H1 (cell line): ENCODE measurements around the gene OTOP3. TPM values are rescaled to one million over a fixed set of nuclear protein-coding genes. Genes with fewer than 3 reads are reported as not detected.
A peak's percentile ranks its signal among the peaks of the same experiment; 100 is the strongest.

ENCODE experiments used
- CTCF ChIA-PET: fragments of 300-600 bp; sonication (Branson Sonifier 250); formaldehyde crosslinking; loops from one replicate; lab custom pipeline; 2021; ENCODE audit not compliant: partially characterized antibody; lab: Charles Lee
- POLR2A ChIA-PET: fragments of 300-600 bp; sonication (Branson Sonifier 250); formaldehyde crosslinking; loops from one replicate; lab custom pipeline; 2021; ENCODE audit warnings: inconsistent platforms; ENCODE audit not compliant: partially characterized antibody; lab: Charles Lee
- DNase-seq, 2 experiments: peaks; one replicate each; pipeline versions ENCODE4 v3.0.0 to v3.0.0-alpha.2; 2010 to 2022; ENCODE audit warnings: low spot score in 2 of 2, low read depth in 1 of 2, mixed read lengths in 1 of 2
- FAIRE-seq: peaks from 2 replicates; lab custom pipeline; 2011; peaks lifted over from hg19 to GRCh38; lab: Jason Lieb, UNC
- H2AFZ ChIP-seq: 2 replicates; pipeline ENCODE4 v1.8.1; 2012; ENCODE audit warnings: low read length, inconsistent platforms
- H2AK5ac ChIP-seq: 2 replicates; pipeline ENCODE4 v1.6.1; 2013; ENCODE audit warnings: low read depth, low read length
- H2BK120ac ChIP-seq: replicated peaks from 2 replicates; pipeline ENCODE3; 2013; ENCODE audit warnings: low read depth, low read length, inconsistent platforms
- H2BK12ac ChIP-seq: 2 replicates; pipeline ENCODE4 v1.6.1; 2013; ENCODE audit warnings: low read depth, low read length
- H2BK15ac ChIP-seq: 2 replicates; pipeline ENCODE4 v1.6.1; 2013; ENCODE audit warnings: low read length
- H2BK20ac ChIP-seq: 2 replicates; pipeline ENCODE4 v1.6.1; 2013; ENCODE audit warnings: low read length
- H2BK5ac ChIP-seq: 2 replicates; pipeline ENCODE4 v1.6.1; 2013; ENCODE audit warnings: low read depth, low read length
- H3K14ac ChIP-seq: 2 replicates; pipeline ENCODE4 v1.6.1; 2013; ENCODE audit warnings: inconsistent platforms; ENCODE audit not compliant: insufficient read length
- H3K18ac ChIP-seq: 2 replicates; pipeline ENCODE4 v1.6.1; 2013; ENCODE audit warnings: low read length; ENCODE audit errors: extremely low read depth
- H3K23ac ChIP-seq: 2 replicates; pipeline ENCODE4 v1.6.1; 2013; ENCODE audit warnings: inconsistent platforms; ENCODE audit not compliant: insufficient read length
- H3K23me2 ChIP-seq: 2 replicates; pipeline ENCODE4 v1.6.1; 2013; ENCODE audit warnings: low read depth, low read length
- H3K27ac ChIP-seq: 2 replicates; pipeline ENCODE4 v1.6.1; 2011; ENCODE audit warnings: low read depth, low read length, inconsistent platforms
- H3K27me3 ChIP-seq, 4 experiments: replicated peaks in 1 of 4; 1 replicate in 1 of 4; 2 replicates in 3 of 4; pipeline versions ENCODE4 v1.6.1 to v1.8.1; 2011 to 2013; ENCODE audit warnings: low read length in 3 of 4, mild to moderate bottlenecking in 3 of 4, inconsistent platforms in 2 of 4, mixed read lengths in 2 of 4, moderate library complexity in 1 of 4; ENCODE audit not compliant: control insufficient read depth in 3 of 4, insufficient read depth in 3 of 4; ENCODE audit errors: extremely low read depth in 1 of 4
- H3K36me3 ChIP-seq, 4 experiments: 2 replicates each; pipeline versions ENCODE4 v1.6.1 to v1.8.1; 2011 to 2013; ENCODE audit warnings: mild to moderate bottlenecking in 4 of 4, low read length in 3 of 4, moderate library complexity in 2 of 4, control low read depth in 1 of 4, inconsistent platforms in 1 of 4; ENCODE audit not compliant: insufficient read depth in 4 of 4, control insufficient read depth in 2 of 4
- H3K4ac ChIP-seq: replicated peaks from 2 replicates; pipeline ENCODE3; 2013; ENCODE audit warnings: low read length, low read depth, mixed read lengths, inconsistent platforms; ENCODE audit not compliant: insufficient read length
- H3K4me1 ChIP-seq, 4 experiments: replicated peaks in 1 of 4; 1 replicate in 1 of 4; 2 replicates in 3 of 4; pipeline versions ENCODE4 v1.6.1 to v1.8.1; 2011 to 2013; ENCODE audit warnings: low read length in 3 of 4, inconsistent platforms in 2 of 4, mixed read lengths in 1 of 4; ENCODE audit not compliant: insufficient read depth in 4 of 4, control insufficient read depth in 3 of 4
- H3K4me2 ChIP-seq, 2 experiments: 2 replicates each; pipeline versions ENCODE4 v1.6.1 to v1.8.1; 2011 to 2013; ENCODE audit warnings: low read depth in 2 of 2, low read length in 2 of 2, control low read depth in 1 of 2, inconsistent platforms in 1 of 2, mild to moderate bottlenecking in 1 of 2; ENCODE audit not compliant: insufficient read depth in 1 of 2
- H3K4me3 ChIP-seq, 4 experiments: fragments of 200-600, 300-600 bp in 1 of 4; sonication (generic), shearing (Covaris generic), sonication (Bioruptor Twin) in 1 of 4; 2 replicates each; pipeline versions ENCODE4 v1.5.1 to v1.8.1; 2011 to 2016; ENCODE audit warnings: low read length in 4 of 4, low read depth in 3 of 4, control low read depth in 2 of 4, inconsistent platforms in 2 of 4, mild to moderate bottlenecking in 2 of 4, mixed read lengths in 1 of 4, moderate library complexity in 1 of 4; ENCODE audit not compliant: insufficient read depth in 2 of 4; ENCODE audit errors: extremely low read depth in 1 of 4
- H3K56ac ChIP-seq: replicated peaks from 2 replicates; pipeline ENCODE3; 2013; ENCODE audit warnings: low read depth, mild to moderate bottlenecking, mixed read lengths, low read length, inconsistent platforms; ENCODE audit not compliant: insufficient read length
- H3K79me1 ChIP-seq: 2 replicates; pipeline ENCODE4 v1.6.1; 2013; ENCODE audit warnings: low read depth, low read length, control low read depth
- H3K79me2 ChIP-seq, 2 experiments: 2 replicates each; pipeline versions ENCODE4 v1.6.1 to v1.8.1; 2012 to 2013; ENCODE audit warnings: low read length in 2 of 2, mild to moderate bottlenecking in 2 of 2, inconsistent platforms in 1 of 2; ENCODE audit not compliant: insufficient read depth in 2 of 2, control insufficient read depth in 1 of 2
- H3K9ac ChIP-seq, 4 experiments: replicated peaks in 1 of 4; 1 replicate in 1 of 4; 2 replicates in 3 of 4; pipeline versions ENCODE4 v1.6.1 to v1.8.1; 2011 to 2013; ENCODE audit warnings: low read depth in 3 of 4, low read length in 3 of 4, control low read depth in 2 of 4, mild to moderate bottlenecking in 2 of 4, moderate library complexity in 2 of 4, inconsistent platforms in 1 of 4; ENCODE audit errors: extremely low read depth in 1 of 4
- H3K9me3 ChIP-seq, 2 experiments: 2 replicates each; pipeline versions ENCODE4 v1.6.1 to v1.8.1; 2012 to 2013; ENCODE audit warnings: mild to moderate bottlenecking in 2 of 2, moderate library complexity in 2 of 2, control low read depth in 1 of 2, inconsistent platforms in 1 of 2, low read depth in 1 of 2, low read length in 1 of 2, mixed read lengths in 1 of 2; ENCODE audit not compliant: insufficient read depth in 2 of 2
- H4K20me1 ChIP-seq, 2 experiments: replicated peaks in 1 of 2; 2 replicates each; pipeline versions ENCODE3 to v1.8.1; 2011 to 2013; ENCODE audit warnings: inconsistent platforms in 2 of 2, low read length in 2 of 2, mild to moderate bottlenecking in 1 of 2; ENCODE audit not compliant: insufficient read depth in 2 of 2, control insufficient read depth in 1 of 2
- H4K5ac ChIP-seq: 2 replicates; pipeline ENCODE4 v1.6.1; 2013; ENCODE audit warnings: low read length, low read depth, mixed read lengths, inconsistent platforms; ENCODE audit not compliant: insufficient read length
- H4K8ac ChIP-seq: 2 replicates; pipeline ENCODE4 v1.8.0; 2013; ENCODE audit warnings: mild to moderate bottlenecking, moderate library complexity, low read length, inconsistent platforms; ENCODE audit not compliant: insufficient read depth; ENCODE audit errors: extremely low read depth
- H4K91ac ChIP-seq: replicated peaks from 2 replicates; pipeline ENCODE3; 2013; ENCODE audit warnings: low read length, mixed read lengths, inconsistent platforms; ENCODE audit not compliant: insufficient read length
- RBBP5 ChIP-seq: IDR thresholded peaks from 2 replicates; pipeline ENCODE4 v1.7.1; 2012; ENCODE audit warnings: low read depth, mild to moderate bottlenecking, inconsistent platforms, low read length, moderate library complexity, borderline replicate concordance
- TEAD4 ChIP-seq: IDR thresholded peaks from 2 replicates; pipeline ENCODE4 v1.6.1; 2012; ENCODE audit warnings: low read depth, low read length, inconsistent platforms, mixed read lengths
- WGBS, 2 experiments: shearing (Covaris generic) in 1 of 2; methylation state at CpG; one replicate each; pipeline versions ENCODE4 v1.1.6 to v1.1.7; 2013 to 2015; ENCODE audit warnings: low lambda C conversion rate in 2 of 2, mixed read lengths in 2 of 2, inconsistent platforms in 1 of 2, low coverage in 1 of 2, missing lambda C conversion rate in 1 of 2; ENCODE audit not compliant: insufficient replicate concordance in 2 of 2, insufficient coverage in 1 of 2, insufficient read length in 1 of 2; ENCODE audit errors: extremely low coverage in 1 of 2, missing lambda C conversion rate in 1 of 2; 5-methylcytosine and 5-hydroxymethylcytosine counted together
- polyA plus RNA-seq, 7 experiments: library from polyadenylated mRNA; depleted of rRNA in 3 of 7; stranded (reverse) in 5 of 7; unstranded in 2 of 7; fragments of >200 nt in 5 of 7; fragments of 200-250 nt in 2 of 7; gene quantifications; 1 replicate in 5 of 7; 2 replicates in 1 of 7; 4 replicates in 1 of 7; pipeline versions ENCODE4 v1.2.1 to v1.2.3, GENCODE V29; 2011 to 2013; ENCODE audit warnings: missing spikeins in 2 of 7, mixed read lengths in 2 of 7
- total RNA-seq: library from RNA; stranded (reverse); fragmentation: NEBNext Ultra II Directional; extraction: Animal tissue kit (Norgen Biotek cat#: 25700); gene quantifications from 2 replicates; pipeline ENCODE4 v1.2.1, GENCODE V29; 2021

Gene OTOP3
- total and polyA plus RNA-seq, 2 of the 8 experiments (the other 6 are each of a cell fraction or from before 2014, with no cell fraction given), result 0.05 TPM; not detected in 1

DNA sequence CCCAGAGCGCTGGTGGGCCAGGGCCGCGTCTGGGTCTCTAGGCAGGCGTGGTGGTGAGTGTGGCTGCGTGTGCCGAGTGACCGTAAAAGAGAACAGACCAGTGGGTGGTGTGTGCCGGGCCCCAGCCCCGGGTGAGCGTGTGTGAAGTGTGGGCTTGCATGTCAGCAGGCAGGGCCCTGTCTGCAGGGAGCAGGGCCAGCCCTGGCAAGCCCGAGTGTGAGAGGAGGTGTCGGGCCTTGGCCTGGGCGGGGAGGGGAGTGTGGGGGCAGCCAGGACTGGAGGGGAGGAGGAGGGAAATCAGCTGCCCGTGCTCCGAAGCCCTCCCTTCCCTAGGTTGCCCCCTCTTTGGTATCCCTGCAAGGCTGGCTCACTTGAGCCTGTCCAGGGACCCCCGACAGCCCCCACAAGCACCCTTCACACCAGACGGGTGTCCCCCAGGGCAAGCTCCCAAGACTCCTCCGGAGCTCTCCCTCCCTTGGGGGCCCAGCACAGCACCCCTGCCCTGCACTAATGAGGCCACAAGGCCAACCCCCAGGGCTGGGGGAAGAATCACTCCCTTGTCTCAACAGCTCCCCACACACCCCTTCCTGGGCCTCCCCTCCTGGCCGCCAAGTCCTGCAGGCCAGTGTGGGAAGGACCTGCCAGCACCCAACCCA lies 14.5 kb upstream of the OTOP3 start:
- no peak for FAIRE-seq
- ChIA-PET POLR2A (interaction anchor here (1.1 to 1.8 kb wide), 5 partner anchors 14 to 55 kb away, joined by 3 to 7 read pairs (median 4); partner anchors contain the start of gene FDXR), CTCF (interaction anchor here (0.6 to 49.9 kb wide), 12 partner anchors 10 to 595 kb away, joined by 3 to 1072 read pairs (median 4); partner anchors contain the start of genes FADS6, FDXR and TSEN54)
- H3K79me1 ChIP-seq, result no peaks in the 10 kb centered on the region
- no peaks in the 10 kb centered on the region for H3K9me3 ChIP-seq
- no peak overlapping the region for H3K9ac ChIP-seq
- H3K4me3 ChIP-seq, result no peak overlapping the region
- H3K36me3 ChIP-seq, result no peaks in the 10 kb centered on the region; a peak in 1 of 8 replicates
- H3K4ac ChIP-seq, result peak overlapping the region; percentile 29
- H3K23me2 ChIP-seq, result peaks cover 9% of the 10 kb centered on the region; the same call in 1 of the 2 replicates
- H2BK12ac ChIP-seq, result peak overlapping the region; percentile 90; the same call in 1 of the 2 replicates
- peaks cover 37 to 47% (median 39%) of the 10 kb centered on the region in 4 experiments for H3K27me3 ChIP-seq
- H2BK5ac ChIP-seq, result no peak overlapping the region
- H3K23ac ChIP-seq, result no peak overlapping the region
- 0 out of 2 replicates have a peak overlapping the region, but pooled peaks have one; percentile 46 for H2BK15ac ChIP-seq
- no peak overlapping the region for H2AK5ac ChIP-seq
- H2AFZ ChIP-seq, result no peak overlapping the region
- no peak overlapping the region for H3K56ac ChIP-seq
- WGBS, 2 experiments, result 78% methylated on average over 14 of the region's 19 CpGs; no CpG with 5 or more reads in 1 of the 2 experiments
- no peak overlapping the region for H4K5ac ChIP-seq
- H3K18ac ChIP-seq, result no peak overlapping the region; the same call in none of the 2 replicates
- peak overlapping the region; percentile 32; the same call in 1 of the 2 replicates for H4K8ac ChIP-seq
- H3K4me1 ChIP-seq, result peaks cover 0 to 19% (median 16%) of the 10 kb centered on the region in 4 experiments; a peak in 6 of 7 replicates
- H3K14ac ChIP-seq, result no peak overlapping the region
- H2BK120ac ChIP-seq, result no peak overlapping the region
- H4K20me1 ChIP-seq, result peaks cover 0 to 9% of the 10 kb centered on the region in 2 experiments
- no peak overlapping the region for H3K27ac ChIP-seq
- H2BK20ac ChIP-seq, result no peak overlapping the region
- peak overlapping the region; percentile 77 for H4K91ac ChIP-seq
- DNase-seq, result no peak
- no peaks in the 10 kb centered on the region for H3K79me2 ChIP-seq
- no peak overlapping the region; a peak in 1 of 4 replicates for H3K4me2 ChIP-seq
- no peak for TF ChIP-seq TEAD4
- TF ChIP-seq RBBP5, result no peak
